Measurements from ENCODE around the gene C12orf57. TPM values are rescaled to one million over a fixed set of nuclear protein-coding genes. Genes with fewer than 3 reads are reported as not detected.

C12orf57 gene, protein sequence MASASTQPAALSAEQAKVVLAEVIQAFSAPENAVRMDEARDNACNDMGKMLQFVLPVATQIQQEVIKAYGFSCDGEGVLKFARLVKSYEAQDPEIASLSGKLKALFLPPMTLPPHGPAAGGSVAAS
- 219 and 289 TPM in 2 replicates for total RNA-seq
- polyA plus RNA-seq: 217 and 219 TPM in 2 replicates

DNA sequence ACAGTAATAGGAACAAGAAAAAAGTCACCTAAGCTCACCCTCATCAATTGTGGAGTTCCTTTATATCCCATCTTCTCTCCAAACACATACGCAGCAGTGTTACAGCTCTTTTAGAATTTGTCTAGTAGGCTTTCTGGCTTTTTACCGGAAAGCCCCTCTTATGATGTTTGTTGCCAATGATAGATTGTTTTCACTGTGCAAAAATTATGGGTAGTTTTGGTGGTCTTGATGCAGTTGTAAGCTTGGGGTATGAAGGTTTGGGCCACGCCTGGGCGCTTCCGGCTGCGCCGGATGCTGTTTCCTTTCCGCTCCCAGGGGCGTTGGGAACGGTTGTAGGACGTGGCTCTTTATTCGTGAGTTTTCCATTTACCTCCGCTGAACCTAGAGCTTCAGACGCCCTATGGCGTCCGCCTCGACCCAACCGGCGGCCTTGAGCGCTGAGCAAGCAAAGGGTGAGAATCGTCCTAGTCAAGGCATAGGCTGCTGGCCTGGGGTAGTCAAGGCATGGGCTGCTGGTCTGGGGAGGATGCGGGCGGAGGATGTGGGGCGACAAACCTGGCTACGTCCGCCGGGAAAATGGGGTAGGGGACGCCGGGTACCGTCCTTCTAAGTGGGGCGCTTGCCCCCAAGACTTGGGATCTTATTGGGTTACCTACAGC is at the start of gene C12orf57, which contains the start of gene RNU7-1:
Gene C12orf57, plus strand, starts transcription at position 301 of the 659 bp plus-strand sequence. Its CDS starts 100 bp downstream, at position 401.
Gene RNU7-1, plus strand, starts transcription at position 95 of the 659 bp plus-strand sequence.
- H3K27ac ChIP-seq: peak within 1 kb of the TSS; percentile 81
- peak within 1 kb of the TSS; percentile 42 for H2AFZ ChIP-seq
- TF ChIP-seq EZH2phosphoT487 (IDR thresholded peaks at IDR 0.05; ENCODE audit: low read depth, severe bottlenecking, unreplicated experiment): no peak
- TF ChIP-seq EZH2 (IDR thresholded peaks at IDR 0.05; ENCODE audit: borderline replicate concordance): no peak
- TF ChIP-seq, protein P1, sequence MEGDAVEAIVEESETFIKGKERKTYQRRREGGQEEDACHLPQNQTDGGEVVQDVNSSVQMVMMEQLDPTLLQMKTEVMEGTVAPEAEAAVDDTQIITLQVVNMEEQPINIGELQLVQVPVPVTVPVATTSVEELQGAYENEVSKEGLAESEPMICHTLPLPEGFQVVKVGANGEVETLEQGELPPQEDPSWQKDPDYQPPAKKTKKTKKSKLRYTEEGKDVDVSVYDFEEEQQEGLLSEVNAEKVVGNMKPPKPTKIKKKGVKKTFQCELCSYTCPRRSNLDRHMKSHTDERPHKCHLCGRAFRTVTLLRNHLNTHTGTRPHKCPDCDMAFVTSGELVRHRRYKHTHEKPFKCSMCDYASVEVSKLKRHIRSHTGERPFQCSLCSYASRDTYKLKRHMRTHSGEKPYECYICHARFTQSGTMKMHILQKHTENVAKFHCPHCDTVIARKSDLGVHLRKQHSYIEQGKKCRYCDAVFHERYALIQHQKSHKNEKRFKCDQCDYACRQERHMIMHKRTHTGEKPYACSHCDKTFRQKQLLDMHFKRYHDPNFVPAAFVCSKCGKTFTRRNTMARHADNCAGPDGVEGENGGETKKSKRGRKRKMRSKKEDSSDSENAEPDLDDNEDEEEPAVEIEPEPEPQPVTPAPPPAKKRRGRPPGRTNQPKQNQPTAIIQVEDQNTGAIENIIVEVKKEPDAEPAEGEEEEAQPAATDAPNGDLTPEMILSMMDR (IDR thresholded peaks at IDR 0.05; ENCODE audit: poor library complexity): no peak
- H4K20me1 ChIP-seq (ENCODE audit: insufficient read depth, poor library complexity, severe bottlenecking): no peaks in the 10 kb centered on the region
- H3K4me3 ChIP-seq: peak within 1 kb of the TSS; percentile 48
- no peaks in the 10 kb centered on the region for H3K9me3 ChIP-seq (ENCODE audit: low read depth)
- peaks cover 28% of the 10 kb centered on the region for H3K79me2 ChIP-seq
- WGBS (ENCODE audit: low lambda C conversion rate, missing lambda C conversion rate): under 1% methylated on average over 31 of the region's 31 CpGs
- H3K4me2 ChIP-seq: peak within 1 kb of the TSS; percentile 88
- peaks cover 19% of the 10 kb centered on the region for H3K4me1 ChIP-seq (ENCODE audit: insufficient read depth)
- no peaks in the 10 kb centered on the region for H3K27me3 ChIP-seq
- no peaks in the 10 kb centered on the region for H3K36me3 ChIP-seq (replicated peaks; ENCODE audit: insufficient read depth, low read depth)
- DNase-seq (ENCODE audit: low spot score): peak; percentile 89
- no peaks in the 10 kb centered on the region for H3K9me2 ChIP-seq (replicated peaks; ENCODE audit: insufficient read depth)

DNA sequence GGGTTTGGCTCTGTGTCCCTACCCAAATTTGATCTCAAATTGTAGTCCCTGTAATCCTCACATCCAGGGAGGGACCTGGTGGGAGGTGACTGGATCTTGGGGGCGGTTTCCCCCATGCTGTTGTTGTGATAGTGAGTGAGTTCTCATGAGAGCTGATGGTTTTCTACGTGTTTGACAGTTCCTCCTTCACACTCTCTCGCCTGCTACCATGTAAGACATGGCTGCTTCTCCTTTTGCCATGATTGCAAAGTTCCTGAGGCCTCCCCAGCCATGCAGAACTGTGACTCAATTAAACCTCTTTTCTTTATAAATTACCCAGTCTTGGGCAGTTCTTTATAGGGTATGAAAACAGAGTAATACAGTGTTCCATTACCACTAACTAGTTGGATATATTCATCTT is 49.5 kb upstream of the C12orf57 start:
- Histone ChIP-seq H3K27ac (no peak overlapping the region), H3K4me3 (no peak overlapping the region), H3K79me2 (peaks cover 9% of the 10 kb centered on the region), H3K9me2 (replicated peaks; ENCODE audit: insufficient read depth) (no peaks in the 10 kb centered on the region), H4K20me1 (ENCODE audit: insufficient read depth, poor library complexity, severe bottlenecking) (no peaks in the 10 kb centered on the region), H3K36me3 (replicated peaks; ENCODE audit: insufficient read depth, low read depth) (no peaks in the 10 kb centered on the region), H3K4me1 (ENCODE audit: insufficient read depth) (peaks cover 4% of the 10 kb centered on the region), H3K4me2 (no peak overlapping the region), H3K27me3 (no peaks in the 10 kb centered on the region), H3K9me3 (ENCODE audit: low read depth) (no peaks in the 10 kb centered on the region), H2AFZ (no peak overlapping the region)
- TF ChIP-seq EZH2phosphoT487 (IDR thresholded peaks at IDR 0.05; ENCODE audit: low read depth, severe bottlenecking, unreplicated experiment) (no peak), EZH2 (IDR thresholded peaks at IDR 0.05; ENCODE audit: borderline replicate concordance) (no peak)
- TF ChIP-seq, protein P1 (IDR thresholded peaks at IDR 0.05; ENCODE audit: poor library complexity): no peak
- DNase-seq (ENCODE audit: low spot score): no peak
- WGBS (ENCODE audit: low lambda C conversion rate, missing lambda C conversion rate): 94% methylated on average over 3 of the region's 3 CpGs

DNA sequence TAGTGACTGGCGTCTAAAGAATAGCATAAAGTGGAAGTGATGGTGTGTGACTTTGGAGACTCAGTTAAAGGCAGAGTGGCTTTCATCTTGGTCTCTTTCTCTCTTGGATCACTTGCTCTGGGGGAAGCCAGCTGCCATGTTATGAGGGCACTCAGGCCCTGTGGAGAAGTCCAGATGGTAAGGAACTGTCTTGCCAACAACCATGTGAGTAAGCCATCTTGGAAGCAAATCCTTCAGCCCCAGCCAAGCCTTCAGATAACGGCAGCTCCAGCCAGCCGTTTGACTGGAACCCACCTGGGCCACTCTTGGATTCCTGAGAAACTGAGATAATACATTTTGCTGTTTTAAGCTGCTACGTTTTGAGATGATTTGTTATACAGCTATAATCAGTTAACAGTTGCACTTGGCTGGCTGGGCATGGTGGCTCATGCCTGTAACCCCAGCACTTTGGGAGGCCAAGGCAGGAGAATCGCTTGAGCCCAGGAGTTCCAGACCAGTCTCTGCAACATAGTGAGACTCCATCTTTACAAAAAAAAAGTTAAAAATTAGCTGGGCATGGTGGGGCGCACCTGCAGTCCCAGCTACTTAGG is 46.9 kb upstream of the C12orf57 start:
- no peaks in the 10 kb centered on the region for H3K36me3 ChIP-seq (replicated peaks; ENCODE audit: insufficient read depth, low read depth)
- H3K9me3 ChIP-seq (ENCODE audit: low read depth): no peaks in the 10 kb centered on the region
- no peak overlapping the region for H3K4me3 ChIP-seq
- no peaks in the 10 kb centered on the region for H4K20me1 ChIP-seq (ENCODE audit: insufficient read depth, poor library complexity, severe bottlenecking)
- DNase-seq (ENCODE audit: low spot score): no peak
- H3K27me3 ChIP-seq: no peaks in the 10 kb centered on the region
- no peak overlapping the region for H3K27ac ChIP-seq
- no peak overlapping the region for H3K4me2 ChIP-seq
- WGBS (ENCODE audit: low lambda C conversion rate, missing lambda C conversion rate): 94% methylated on average over 6 of the region's 6 CpGs
- no peaks in the 10 kb centered on the region for H3K4me1 ChIP-seq (ENCODE audit: insufficient read depth)
- peaks cover 3% of the 10 kb centered on the region for H3K79me2 ChIP-seq
- no peaks in the 10 kb centered on the region for H3K9me2 ChIP-seq (replicated peaks; ENCODE audit: insufficient read depth)
- no peak overlapping the region for H2AFZ ChIP-seq
- TF ChIP-seq EZH2 (IDR thresholded peaks at IDR 0.05; ENCODE audit: borderline replicate concordance) (no peak), EZH2phosphoT487 (IDR thresholded peaks at IDR 0.05; ENCODE audit: low read depth, severe bottlenecking, unreplicated experiment) (no peak)
- TF ChIP-seq, protein P1 (IDR thresholded peaks at IDR 0.05; ENCODE audit: poor library complexity): no peak

All from hepatocyte (in vitro differentiated cells).